HL-60 (cell line): ENCODE results near the gene ANKS1B.

Experiments used
- DNase-seq, 2 experiments: peaks; one replicate each; pipeline ENCODE4 v3.0.0-alpha.2; 2010 to 2020; ENCODE audit warnings: low read depth in 1 of 2, low spot score in 1 of 2
- H3K27ac ChIP-seq: fragments of 250-450 bp; sonication (Bioruptor Pico); replicated peaks from 2 replicates; pipeline ENCODE4 v1.5.1; 2020; ENCODE audit warnings: mild to moderate bottlenecking, moderate library complexity
- H3K27me3 ChIP-seq: fragments of 250-450 bp; sonication (Bioruptor Pico); 2 replicates; pipeline ENCODE4 v1.5.1; 2021; ENCODE audit warnings: mild to moderate bottlenecking, moderate library complexity; ENCODE audit not compliant: insufficient read depth, poor library complexity, severe bottlenecking
- H3K4me3 ChIP-seq: replicated peaks from 2 replicates; pipeline ENCODE4 v1.5.1; 2011; ENCODE audit warnings: mild to moderate bottlenecking, control low read depth, low read length; ENCODE audit not compliant: insufficient read depth
- GABPA ChIP-seq: IDR thresholded peaks from 2 replicates; pipeline ENCODE4 v1.6.1; 2012; ENCODE audit warnings: low read depth
- POLR2AphosphoS5 ChIP-seq: IDR thresholded peaks from 2 replicates; pipeline ENCODE4 v1.6.1; 2012; ENCODE audit warnings: low read depth
- SPI1 ChIP-seq: IDR thresholded peaks from 2 replicates; pipeline ENCODE4 v1.6.1; 2012; ENCODE audit warnings: low read depth, mild to moderate bottlenecking, borderline replicate concordance
- TF ChIP-seq, protein P1 (sequence below): IDR thresholded peaks from 2 replicates; pipeline ENCODE4 v1.6.1; 2012; ENCODE audit warnings: low read depth; ENCODE audit not compliant: insufficient replicate concordance
- TF ChIP-seq, protein P2 (sequence below): IDR thresholded peaks from one replicate; pipeline ENCODE4 v1.5.1; 2011; ENCODE audit warnings: low read length, control low read depth, inconsistent platforms; ENCODE audit not compliant: insufficient read depth

Gene ANKS1B

DNA sequence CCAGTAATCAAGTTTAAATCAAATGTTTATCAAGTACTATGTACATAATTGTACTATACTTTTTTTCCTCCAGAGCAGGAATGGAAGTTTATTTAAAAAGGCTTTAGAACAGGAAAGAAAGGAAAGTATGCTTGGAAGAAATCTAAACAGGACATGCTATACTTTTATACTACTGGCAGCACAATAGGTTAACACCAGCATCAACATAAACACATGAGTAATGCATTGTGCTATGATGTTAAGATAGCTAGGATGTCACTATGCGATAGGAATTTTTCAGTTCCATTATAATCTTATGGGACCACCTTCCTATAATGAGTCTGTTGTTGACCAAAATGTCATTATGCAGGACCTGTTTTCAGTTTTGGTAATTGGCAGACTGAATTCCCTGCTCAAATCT, 41.5 kb upstream of the ANKS1B start:
- no peak for DNase-seq
- TF ChIP-seq POLR2AphosphoS5 (no peak), SPI1 (no peak), GABPA (no peak)
- TF ChIP-seq, protein P1, sequence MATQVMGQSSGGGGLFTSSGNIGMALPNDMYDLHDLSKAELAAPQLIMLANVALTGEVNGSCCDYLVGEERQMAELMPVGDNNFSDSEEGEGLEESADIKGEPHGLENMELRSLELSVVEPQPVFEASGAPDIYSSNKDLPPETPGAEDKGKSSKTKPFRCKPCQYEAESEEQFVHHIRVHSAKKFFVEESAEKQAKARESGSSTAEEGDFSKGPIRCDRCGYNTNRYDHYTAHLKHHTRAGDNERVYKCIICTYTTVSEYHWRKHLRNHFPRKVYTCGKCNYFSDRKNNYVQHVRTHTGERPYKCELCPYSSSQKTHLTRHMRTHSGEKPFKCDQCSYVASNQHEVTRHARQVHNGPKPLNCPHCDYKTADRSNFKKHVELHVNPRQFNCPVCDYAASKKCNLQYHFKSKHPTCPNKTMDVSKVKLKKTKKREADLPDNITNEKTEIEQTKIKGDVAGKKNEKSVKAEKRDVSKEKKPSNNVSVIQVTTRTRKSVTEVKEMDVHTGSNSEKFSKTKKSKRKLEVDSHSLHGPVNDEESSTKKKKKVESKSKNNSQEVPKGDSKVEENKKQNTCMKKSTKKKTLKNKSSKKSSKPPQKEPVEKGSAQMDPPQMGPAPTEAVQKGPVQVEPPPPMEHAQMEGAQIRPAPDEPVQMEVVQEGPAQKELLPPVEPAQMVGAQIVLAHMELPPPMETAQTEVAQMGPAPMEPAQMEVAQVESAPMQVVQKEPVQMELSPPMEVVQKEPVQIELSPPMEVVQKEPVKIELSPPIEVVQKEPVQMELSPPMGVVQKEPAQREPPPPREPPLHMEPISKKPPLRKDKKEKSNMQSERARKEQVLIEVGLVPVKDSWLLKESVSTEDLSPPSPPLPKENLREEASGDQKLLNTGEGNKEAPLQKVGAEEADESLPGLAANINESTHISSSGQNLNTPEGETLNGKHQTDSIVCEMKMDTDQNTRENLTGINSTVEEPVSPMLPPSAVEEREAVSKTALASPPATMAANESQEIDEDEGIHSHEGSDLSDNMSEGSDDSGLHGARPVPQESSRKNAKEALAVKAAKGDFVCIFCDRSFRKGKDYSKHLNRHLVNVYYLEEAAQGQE = no peak
- TF ChIP-seq, protein P2, sequence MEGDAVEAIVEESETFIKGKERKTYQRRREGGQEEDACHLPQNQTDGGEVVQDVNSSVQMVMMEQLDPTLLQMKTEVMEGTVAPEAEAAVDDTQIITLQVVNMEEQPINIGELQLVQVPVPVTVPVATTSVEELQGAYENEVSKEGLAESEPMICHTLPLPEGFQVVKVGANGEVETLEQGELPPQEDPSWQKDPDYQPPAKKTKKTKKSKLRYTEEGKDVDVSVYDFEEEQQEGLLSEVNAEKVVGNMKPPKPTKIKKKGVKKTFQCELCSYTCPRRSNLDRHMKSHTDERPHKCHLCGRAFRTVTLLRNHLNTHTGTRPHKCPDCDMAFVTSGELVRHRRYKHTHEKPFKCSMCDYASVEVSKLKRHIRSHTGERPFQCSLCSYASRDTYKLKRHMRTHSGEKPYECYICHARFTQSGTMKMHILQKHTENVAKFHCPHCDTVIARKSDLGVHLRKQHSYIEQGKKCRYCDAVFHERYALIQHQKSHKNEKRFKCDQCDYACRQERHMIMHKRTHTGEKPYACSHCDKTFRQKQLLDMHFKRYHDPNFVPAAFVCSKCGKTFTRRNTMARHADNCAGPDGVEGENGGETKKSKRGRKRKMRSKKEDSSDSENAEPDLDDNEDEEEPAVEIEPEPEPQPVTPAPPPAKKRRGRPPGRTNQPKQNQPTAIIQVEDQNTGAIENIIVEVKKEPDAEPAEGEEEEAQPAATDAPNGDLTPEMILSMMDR = no peak
- H3K27ac ChIP-seq = no peak overlapping the region
- no peak overlapping the region for H3K4me3 ChIP-seq
- H3K27me3 ChIP-seq = no peaks in the 10 kb centered on the region

GRCh38 chr12:100024974-100025555, 40.3 kb upstream of the ANKS1B start:
- no peak for DNase-seq
- H3K27ac ChIP-seq = no peak overlapping the region
- H3K4me3 ChIP-seq = no peak overlapping the region
- TF ChIP-seq GABPA (no peak), POLR2AphosphoS5 (no peak), SPI1 (no peak)
- TF ChIP-seq, protein P2 = no peak
- TF ChIP-seq, protein P1 = no peak
- H3K27me3 ChIP-seq = no peaks in the 10 kb centered on the region

DNA sequence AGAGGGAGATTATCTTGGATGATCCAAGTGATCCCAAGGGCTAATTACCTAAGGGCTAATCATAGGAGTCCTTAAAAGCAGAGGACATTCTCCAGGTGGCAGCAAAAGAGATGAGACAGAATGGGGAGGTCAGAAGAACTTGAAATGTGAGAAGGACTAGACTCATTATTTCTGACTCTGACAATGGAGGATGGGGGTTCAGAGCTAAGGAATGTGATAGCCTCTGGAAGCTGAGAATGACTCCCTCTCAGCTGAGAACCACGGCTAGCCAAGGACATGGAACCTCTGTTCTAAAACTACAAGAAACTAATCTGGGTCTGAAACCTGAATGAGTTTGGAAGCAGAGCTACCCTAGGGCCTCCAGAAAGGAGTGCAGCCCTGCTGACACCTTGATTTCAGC, 35.6 kb upstream of the ANKS1B start:
- no peaks in the 10 kb centered on the region for H3K27me3 ChIP-seq
- H3K4me3 ChIP-seq = no peak overlapping the region
- TF ChIP-seq, protein P2 = no peak
- TF ChIP-seq, protein P1 = no peak
- TF ChIP-seq POLR2AphosphoS5 (no peak), GABPA (no peak), SPI1 (no peak)
- no peak overlapping the region for H3K27ac ChIP-seq
- no peak for DNase-seq
